Measurements from ENCODE around the gene ADGB.
"Not testable (repeated sequence)": the region's sequence is repeated elsewhere in the genome, so short reads cannot be mapped to it uniquely, and the experiment has no call there.

Gene ADGB

DNA sequence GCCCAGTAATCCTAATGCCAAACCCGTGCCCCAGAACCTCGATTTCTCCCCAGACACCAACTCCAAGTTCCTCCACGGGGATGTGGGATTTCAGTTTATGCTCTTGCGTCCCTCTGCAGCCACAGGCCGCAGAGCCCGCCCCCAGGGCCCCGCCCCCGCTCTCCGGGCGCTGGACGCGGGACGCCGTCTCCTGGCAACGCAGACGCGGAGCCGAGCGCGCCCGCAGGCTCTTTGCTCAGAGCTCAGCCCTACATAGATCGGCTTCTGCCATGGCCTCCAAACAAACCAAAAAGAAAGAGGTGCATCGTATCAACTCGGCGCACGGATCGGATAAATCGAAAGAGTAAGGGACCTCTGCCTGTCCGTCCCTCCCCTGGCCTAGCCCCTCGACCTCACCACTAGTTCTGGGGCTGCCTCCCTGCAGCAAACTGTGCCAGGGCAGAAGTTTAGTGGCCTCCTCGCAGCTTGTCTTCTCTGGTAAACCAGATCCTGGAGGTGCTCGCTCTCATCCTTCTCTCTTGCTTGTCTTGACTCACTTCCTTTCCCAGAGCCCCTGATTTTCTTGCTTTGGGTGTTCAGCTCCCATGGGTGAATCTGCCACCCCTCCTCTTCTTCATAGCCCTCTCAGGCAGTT, at the start of gene ADGB:
Gene ADGB, plus strand, starts transcription at position 201 of the 634 bp plus-strand sequence. Its CDS starts 69 bp downstream, at position 270.
- TF ChIP-seq, protein P1, sequence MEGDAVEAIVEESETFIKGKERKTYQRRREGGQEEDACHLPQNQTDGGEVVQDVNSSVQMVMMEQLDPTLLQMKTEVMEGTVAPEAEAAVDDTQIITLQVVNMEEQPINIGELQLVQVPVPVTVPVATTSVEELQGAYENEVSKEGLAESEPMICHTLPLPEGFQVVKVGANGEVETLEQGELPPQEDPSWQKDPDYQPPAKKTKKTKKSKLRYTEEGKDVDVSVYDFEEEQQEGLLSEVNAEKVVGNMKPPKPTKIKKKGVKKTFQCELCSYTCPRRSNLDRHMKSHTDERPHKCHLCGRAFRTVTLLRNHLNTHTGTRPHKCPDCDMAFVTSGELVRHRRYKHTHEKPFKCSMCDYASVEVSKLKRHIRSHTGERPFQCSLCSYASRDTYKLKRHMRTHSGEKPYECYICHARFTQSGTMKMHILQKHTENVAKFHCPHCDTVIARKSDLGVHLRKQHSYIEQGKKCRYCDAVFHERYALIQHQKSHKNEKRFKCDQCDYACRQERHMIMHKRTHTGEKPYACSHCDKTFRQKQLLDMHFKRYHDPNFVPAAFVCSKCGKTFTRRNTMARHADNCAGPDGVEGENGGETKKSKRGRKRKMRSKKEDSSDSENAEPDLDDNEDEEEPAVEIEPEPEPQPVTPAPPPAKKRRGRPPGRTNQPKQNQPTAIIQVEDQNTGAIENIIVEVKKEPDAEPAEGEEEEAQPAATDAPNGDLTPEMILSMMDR (IDR thresholded peaks at IDR 0.05; ENCODE audit: control insufficient read depth, insufficient read depth, low read depth, low read length, missing control alignments) = no peak
- no peak for DNase-seq (ENCODE audit: low read depth)
- peak within 1 kb of the TSS; percentile 55 for H3K4me3 ChIP-seq (ENCODE audit: control insufficient read depth, low read depth, low read length)

DNA sequence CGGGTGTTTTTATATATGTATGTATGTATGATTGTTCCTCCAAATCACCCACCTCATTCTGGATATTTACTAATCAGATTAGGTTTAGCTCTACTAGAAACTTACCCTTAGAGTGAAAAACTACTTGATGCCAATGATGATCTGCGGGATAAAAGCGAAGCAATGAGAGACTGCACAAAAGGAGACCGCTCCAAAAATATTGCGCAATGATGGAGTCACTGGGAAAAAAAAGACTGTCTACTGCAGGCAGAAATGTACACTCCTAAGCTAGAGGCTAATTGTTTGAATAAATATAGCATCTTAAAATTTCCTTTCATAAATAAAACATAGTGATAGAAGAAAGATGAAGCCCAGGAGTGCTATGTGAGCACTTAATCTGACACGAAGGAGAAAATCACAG, 47.9 kb upstream of the ADGB start:
- H3K4me3 ChIP-seq (ENCODE audit: control insufficient read depth, low read depth, low read length) = no peak overlapping the region
- TF ChIP-seq, protein P1 (IDR thresholded peaks at IDR 0.05; ENCODE audit: control insufficient read depth, insufficient read depth, low read depth, low read length, missing control alignments) = no peak
- no peak for DNase-seq (ENCODE audit: low read depth)

DNA sequence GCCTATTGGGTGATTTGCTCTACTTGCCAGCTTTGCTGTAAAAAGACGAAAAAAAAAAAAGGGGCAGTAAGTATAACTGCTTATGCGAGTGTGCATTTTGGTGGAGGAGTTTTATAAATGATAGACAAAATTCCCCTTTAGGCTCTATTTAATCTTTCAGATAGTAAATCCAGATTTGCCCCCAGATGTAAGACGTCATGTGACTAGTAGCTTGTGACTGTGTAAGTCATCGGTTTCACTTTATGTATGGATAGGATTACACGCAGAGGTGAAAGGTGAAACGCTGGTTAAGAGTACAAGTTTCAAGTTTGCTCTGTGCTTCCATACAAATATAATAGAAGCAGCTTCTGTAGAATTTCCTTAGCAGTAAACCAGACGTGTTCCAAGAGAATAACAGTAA, 47.2 kb upstream of the ADGB start:
- DNase-seq (ENCODE audit: low read depth) = no peak
- TF ChIP-seq, protein P1 (IDR thresholded peaks at IDR 0.05; ENCODE audit: control insufficient read depth, insufficient read depth, low read depth, low read length, missing control alignments) = no peak
- no peak overlapping the region for H3K4me3 ChIP-seq (ENCODE audit: control insufficient read depth, low read depth, low read length)

DNA sequence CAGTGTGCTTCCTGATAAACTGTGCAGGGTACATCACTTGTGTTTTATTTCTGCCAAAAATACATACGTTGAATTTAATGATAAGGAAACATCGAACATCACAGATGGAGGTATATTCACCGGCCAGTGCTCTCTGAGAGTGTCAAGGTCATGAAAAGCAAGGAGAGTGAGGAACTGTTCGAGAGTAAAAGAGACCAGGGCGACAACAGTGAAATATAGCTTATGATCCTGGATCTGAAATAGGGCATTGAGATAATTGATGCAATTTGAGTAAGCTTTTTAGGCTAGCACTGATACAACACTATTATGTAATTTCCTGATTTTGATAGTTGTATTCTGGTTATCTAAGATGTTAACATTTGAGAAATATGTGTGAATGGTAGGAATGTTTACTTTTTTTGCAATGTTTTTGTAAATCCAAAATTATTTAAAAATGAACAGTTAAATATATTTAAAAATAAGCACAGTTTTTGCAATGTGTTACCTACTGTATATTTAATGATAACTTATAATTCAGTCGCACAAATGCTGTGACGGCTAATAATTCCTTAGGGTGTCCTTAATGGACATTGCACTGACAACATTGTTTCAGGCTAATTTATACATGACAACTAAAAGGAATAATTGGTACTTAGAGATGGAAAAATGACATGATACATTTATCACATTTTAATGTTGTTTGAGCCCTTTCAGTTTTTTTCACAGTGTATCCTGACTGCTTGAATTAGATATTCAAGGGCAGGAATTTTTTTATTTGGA, 45.2 kb upstream of the ADGB start:
- no peak overlapping the region for H3K4me3 ChIP-seq (ENCODE audit: control insufficient read depth, low read depth, low read length)
- TF ChIP-seq, protein P1 (IDR thresholded peaks at IDR 0.05; ENCODE audit: control insufficient read depth, insufficient read depth, low read depth, low read length, missing control alignments) = no peak
- DNase-seq (ENCODE audit: low read depth) = no peak

DNA sequence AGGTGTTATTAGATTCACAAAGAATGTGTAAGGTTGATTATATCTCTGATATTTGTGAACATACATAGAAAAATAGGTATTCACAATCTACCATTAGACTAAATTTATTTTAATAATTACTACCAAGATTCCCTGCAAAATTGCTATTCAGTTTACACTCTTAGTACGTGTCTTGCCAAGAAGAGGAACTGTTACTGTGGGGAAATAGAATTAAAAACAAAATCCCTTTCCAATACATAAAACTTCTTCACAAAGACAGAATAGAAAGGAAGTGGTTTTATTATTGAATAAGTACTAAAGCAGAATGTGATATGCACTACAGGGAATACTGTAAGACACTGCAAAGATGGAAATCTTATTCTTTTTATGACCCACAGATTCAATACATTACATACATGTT, 38.2 kb upstream of the ADGB start:
- DNase-seq (ENCODE audit: low read depth) = no peak
- TF ChIP-seq, protein P1 (IDR thresholded peaks at IDR 0.05; ENCODE audit: control insufficient read depth, insufficient read depth, low read depth, low read length, missing control alignments) = no peak
- no peak overlapping the region for H3K4me3 ChIP-seq (ENCODE audit: control insufficient read depth, low read depth, low read length)

DNA sequence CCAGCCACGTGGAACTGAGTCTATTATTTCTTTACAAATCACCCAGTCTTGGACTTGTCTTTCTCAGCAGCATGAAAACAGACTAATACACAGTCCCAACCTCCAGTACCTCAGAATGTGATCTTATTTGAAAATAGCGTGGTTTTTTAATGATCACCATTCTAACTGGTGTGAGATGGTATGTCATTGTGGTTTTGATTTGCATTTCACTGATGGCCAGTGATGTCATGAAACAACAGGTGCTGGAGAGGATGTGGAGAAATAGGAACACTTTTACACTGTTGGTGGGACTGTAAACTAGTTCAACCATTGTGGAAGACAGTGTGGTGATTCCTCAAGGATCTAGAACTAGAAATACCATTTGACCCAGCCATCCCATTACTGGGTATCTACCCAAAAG, 32.1 kb upstream of the ADGB start:
- not testable (repeated sequence) for DNase-seq (ENCODE audit: low read depth); H3K4me3 ChIP-seq (ENCODE audit: control insufficient read depth, low read depth, low read length)

DNA sequence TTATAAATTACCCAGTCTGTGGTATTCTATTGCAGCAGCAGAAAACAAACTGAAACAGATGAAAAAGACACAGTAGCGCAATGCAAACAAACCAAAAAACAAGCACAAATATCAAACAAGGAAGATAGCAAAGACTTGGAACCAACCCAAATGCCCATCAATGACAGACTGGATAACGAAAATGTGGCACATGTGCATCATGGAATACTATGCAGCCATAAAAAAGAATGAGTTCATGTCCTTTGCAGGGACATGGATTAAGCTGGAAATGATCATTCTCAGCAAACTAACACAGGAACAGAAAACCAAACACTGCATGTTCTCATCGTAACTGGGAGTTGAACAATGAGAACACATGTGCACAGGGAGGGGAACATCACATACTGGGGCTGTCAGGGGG, 30.2 kb upstream of the ADGB start:
- not testable (repeated sequence) for DNase-seq (ENCODE audit: low read depth); H3K4me3 ChIP-seq (ENCODE audit: control insufficient read depth, low read depth, low read length)

All from AG09309 (cell line).